Fibroblast of lung (primary cell): Measurements from ENCODE around the gene VWA5B1. TPM values are rescaled to one million over a fixed set of nuclear protein-coding genes. Genes with fewer than 3 reads are reported as not detected.

Experiments
- DNase-seq, 2 donors: peaks; one replicate each; pipeline versions ENCODE4 v3.0.0 to v3.0.0-alpha.2; 2010; ENCODE audit warnings: low read depth in 2 of 2
- H2AFZ ChIP-seq: 2 replicates; pipeline ENCODE4 v1.5.1; 2012; ENCODE audit warnings: low read length, control low read depth, inconsistent platforms
- H3K27ac ChIP-seq: 2 replicates; pipeline ENCODE4 v1.5.1; 2011; ENCODE audit warnings: low read length, control low read depth; ENCODE audit not compliant: insufficient read depth
- H3K27me3 ChIP-seq: 2 replicates; pipeline ENCODE4 v1.5.1; 2011; ENCODE audit warnings: mild to moderate bottlenecking, low read length; ENCODE audit not compliant: control insufficient read depth, insufficient read depth
- H3K36me3 ChIP-seq: 2 replicates; pipeline ENCODE4 v1.5.1; 2011; ENCODE audit warnings: low read length; ENCODE audit not compliant: control insufficient read depth, insufficient read depth
- H3K4me1 ChIP-seq: 2 replicates; pipeline ENCODE4 v1.5.1; 2011; ENCODE audit warnings: low read length; ENCODE audit not compliant: control insufficient read depth, insufficient read depth; ENCODE audit errors: extremely low read depth
- H3K4me2 ChIP-seq: 2 replicates; pipeline ENCODE4 v1.5.1; 2011; ENCODE audit warnings: low read length, control low read depth; ENCODE audit not compliant: insufficient read depth; ENCODE audit errors: extremely low read depth
- H3K4me3 ChIP-seq, 4 experiments: fragments of 200-600 bp in 1 of 4; sonication (generic) in 1 of 4; replicated peaks in 1 of 4; 2 replicates each; pipeline ENCODE4 v1.5.1; 2011 to 2016; ENCODE audit warnings: low read length in 4 of 4, low read depth in 3 of 4, mild to moderate bottlenecking in 3 of 4, control low read depth in 2 of 4, inconsistent platforms in 1 of 4, mixed read lengths in 1 of 4; ENCODE audit not compliant: insufficient read depth in 1 of 4; ENCODE audit errors: control extremely low read depth in 1 of 4
- H3K79me2 ChIP-seq: 2 replicates; pipeline ENCODE4 v1.5.1; 2012; ENCODE audit warnings: mild to moderate bottlenecking, low read length, inconsistent platforms; ENCODE audit not compliant: control insufficient read depth, insufficient read depth
- H3K9ac ChIP-seq: 2 replicates; pipeline ENCODE4 v1.5.1; 2011; ENCODE audit warnings: mild to moderate bottlenecking, low read length, control low read depth; ENCODE audit not compliant: insufficient read depth
- H3K9me3 ChIP-seq: 2 replicates; pipeline ENCODE4 v1.5.1; 2012; ENCODE audit warnings: low read depth, low read length; ENCODE audit not compliant: control insufficient read depth, insufficient read depth
- H4K20me1 ChIP-seq: 2 replicates; pipeline ENCODE4 v1.5.1; 2011; ENCODE audit warnings: low read length; ENCODE audit not compliant: control insufficient read depth, insufficient read depth; ENCODE audit errors: extremely low read depth
- EZH2 ChIP-seq: IDR thresholded peaks from 2 replicates; pipeline ENCODE4 v1.5.1; 2012; ENCODE audit warnings: low read length, control low read depth, mild to moderate bottlenecking; ENCODE audit errors: missing control alignments
- polyA plus RNA-seq, 2 donors: library from polyadenylated mRNA; depleted of rRNA in 1 of 2; stranded (reverse) in 1 of 2; unstranded in 1 of 2; fragments of >200 nt; gene quantifications; 2 replicates each; pipeline ENCODE4 v1.2.1, GENCODE V29; 2011 to 2012; ENCODE audit warnings: missing spikeins in 1 of 2
- total RNA-seq: library from RNA; depleted of rRNA; stranded (reverse); fragments of >200 nt; gene quantifications from 2 replicates; pipeline ENCODE4 v1.2.1, GENCODE V29; 2014
- TF ChIP-seq, protein P1 (sequence below), 2 donors: IDR thresholded peaks in 1 of 2; conservative IDR thresholded peaks in 1 of 2; 1 replicate in 1 of 2; 2 replicates in 1 of 2; pipeline ENCODE4 v1.5.1; 2011 to 2012; ENCODE audit warnings: low read length in 2 of 2, control low read depth in 1 of 2, inconsistent platforms in 1 of 2, low read depth in 1 of 2, mild to moderate bottlenecking in 1 of 2

VWA5B1 gene
- total and polyA plus RNA-seq, 2 donors (not counting 1 experiment from before 2014, with no cell fraction given) = not detected

GRCh38 chr1:20355101-20355827 lies 64.6 kb downstream of the VWA5B1 start:
- H3K4me3 ChIP-seq = no peak overlapping the region
- no peak overlapping the region for H3K27ac ChIP-seq
- no peaks in the 10 kb centered on the region for H4K20me1 ChIP-seq
- no peak overlapping the region for H3K4me2 ChIP-seq
- no peak overlapping the region for H2AFZ ChIP-seq
- H3K4me1 ChIP-seq = peaks cover 13% of the 10 kb centered on the region
- peaks cover 11% of the 10 kb centered on the region for H3K27me3 ChIP-seq
- H3K79me2 ChIP-seq = no peaks in the 10 kb centered on the region
- no peak overlapping the region for H3K9ac ChIP-seq
- DNase-seq = no peak
- H3K9me3 ChIP-seq = no peaks in the 10 kb centered on the region
- TF ChIP-seq, protein P1, sequence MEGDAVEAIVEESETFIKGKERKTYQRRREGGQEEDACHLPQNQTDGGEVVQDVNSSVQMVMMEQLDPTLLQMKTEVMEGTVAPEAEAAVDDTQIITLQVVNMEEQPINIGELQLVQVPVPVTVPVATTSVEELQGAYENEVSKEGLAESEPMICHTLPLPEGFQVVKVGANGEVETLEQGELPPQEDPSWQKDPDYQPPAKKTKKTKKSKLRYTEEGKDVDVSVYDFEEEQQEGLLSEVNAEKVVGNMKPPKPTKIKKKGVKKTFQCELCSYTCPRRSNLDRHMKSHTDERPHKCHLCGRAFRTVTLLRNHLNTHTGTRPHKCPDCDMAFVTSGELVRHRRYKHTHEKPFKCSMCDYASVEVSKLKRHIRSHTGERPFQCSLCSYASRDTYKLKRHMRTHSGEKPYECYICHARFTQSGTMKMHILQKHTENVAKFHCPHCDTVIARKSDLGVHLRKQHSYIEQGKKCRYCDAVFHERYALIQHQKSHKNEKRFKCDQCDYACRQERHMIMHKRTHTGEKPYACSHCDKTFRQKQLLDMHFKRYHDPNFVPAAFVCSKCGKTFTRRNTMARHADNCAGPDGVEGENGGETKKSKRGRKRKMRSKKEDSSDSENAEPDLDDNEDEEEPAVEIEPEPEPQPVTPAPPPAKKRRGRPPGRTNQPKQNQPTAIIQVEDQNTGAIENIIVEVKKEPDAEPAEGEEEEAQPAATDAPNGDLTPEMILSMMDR (conservative IDR thresholded peaks at IDR 0.05 in 1 of 2, IDR thresholded peaks at IDR 0.05 in 1 of 2; ENCODE audit: low read depth in 1 of 2, low read length in 2 of 2) = no peak
- TF ChIP-seq EZH2 = no peak
- H3K36me3 ChIP-seq = no peaks in the 10 kb centered on the region

DNA sequence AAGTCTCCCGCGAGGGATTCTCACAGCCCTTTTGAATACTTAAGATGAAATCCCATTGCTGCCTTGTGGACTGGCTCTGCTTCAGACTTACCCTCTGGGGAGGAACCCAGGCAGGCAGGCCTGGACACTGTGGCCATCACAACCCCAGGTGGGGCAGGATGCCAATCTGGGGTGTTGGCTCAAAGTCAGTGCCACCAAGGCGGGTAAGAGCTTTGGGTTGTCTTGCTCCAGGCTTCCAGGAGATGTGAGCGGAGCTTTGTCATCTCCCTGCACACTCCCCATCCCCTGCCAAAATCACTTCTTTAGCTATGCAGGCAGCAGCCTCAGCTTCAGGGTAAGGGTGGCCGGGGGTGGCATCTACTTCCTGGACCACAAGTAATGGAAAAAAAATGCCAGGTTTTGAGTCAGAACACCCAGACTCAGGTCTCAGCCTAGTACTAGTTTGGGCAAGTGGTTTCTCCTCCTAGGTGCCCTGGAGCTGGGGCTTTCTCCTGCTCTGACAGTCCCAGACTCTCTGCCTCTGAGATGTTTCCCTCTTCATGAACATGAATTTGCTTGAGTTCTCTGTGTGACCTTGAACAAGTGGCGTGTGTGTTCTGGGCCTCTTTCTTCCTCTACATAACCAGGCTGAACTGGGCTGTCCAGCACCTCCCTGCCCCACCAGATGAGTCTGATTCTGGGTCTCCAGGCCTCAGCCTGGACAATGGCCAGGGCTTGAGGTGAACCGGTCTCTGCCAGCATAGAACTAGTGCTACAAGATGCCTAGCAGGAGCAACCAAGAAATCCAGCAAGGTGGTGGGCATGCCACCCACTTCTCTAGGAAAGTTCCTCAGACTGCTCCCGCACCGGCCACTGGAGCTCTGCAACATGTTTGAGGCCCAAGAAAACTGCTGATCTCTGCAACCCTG lies 65.4 kb downstream of the VWA5B1 start:
- no peak overlapping the region for H2AFZ ChIP-seq
- no peaks in the 10 kb centered on the region for H3K36me3 ChIP-seq
- H3K4me2 ChIP-seq = no peak overlapping the region
- TF ChIP-seq EZH2 = no peak
- TF ChIP-seq, protein P1 (conservative IDR thresholded peaks at IDR 0.05 in 1 of 2, IDR thresholded peaks at IDR 0.05 in 1 of 2; ENCODE audit: low read depth in 1 of 2, low read length in 2 of 2) = no peak
- no peaks in the 10 kb centered on the region for H3K79me2 ChIP-seq
- no peaks in the 10 kb centered on the region for H3K9me3 ChIP-seq
- H3K4me3 ChIP-seq = no peak overlapping the region
- no peak for DNase-seq
- peaks cover 13% of the 10 kb centered on the region for H3K4me1 ChIP-seq
- H3K27me3 ChIP-seq = peaks cover 11% of the 10 kb centered on the region
- H3K9ac ChIP-seq = no peak overlapping the region
- H4K20me1 ChIP-seq = no peaks in the 10 kb centered on the region
- no peak overlapping the region for H3K27ac ChIP-seq

- Histone ChIP-seq H3K9ac (no peak overlapping the region), H3K27me3 (peaks cover 11% of the 10 kb centered on the region), H3K79me2 (no peaks in the 10 kb centered on the region), H3K4me2 (no peak overlapping the region), H4K20me1 (no peaks in the 10 kb centered on the region), H3K27ac (no peak overlapping the region), H3K4me3 (no peak overlapping the region), H2AFZ (no peak overlapping the region), H3K4me1 (peaks cover 13% of the 10 kb centered on the region), H3K36me3 (no peaks in the 10 kb centered on the region), H3K9me3 (no peaks in the 10 kb centered on the region)
- TF ChIP-seq EZH2 = no peak
- TF ChIP-seq, protein P1 (conservative IDR thresholded peaks at IDR 0.05 in 1 of 2, IDR thresholded peaks at IDR 0.05 in 1 of 2; ENCODE audit: low read depth in 1 of 2, low read length in 2 of 2) = no peak
- no peak for DNase-seq
Measured at GRCh38 chr1:20356850-20357459, 66.3 kb downstream of the VWA5B1 start.
